K562 (cell line): Measurements from ENCODE around the gene BIRC5. TPM values are rescaled to one million over a fixed set of nuclear protein-coding genes. Genes with fewer than 3 reads are reported as not detected.

Experiments
- ATAC-seq: fragments of 200-7000 bp; cut with Tn5 transposase; 3 replicates; pipeline ENCODE4 v1.9.1; 2020; ENCODE audit warnings: moderate library complexity
- BruUV-seq: library from RNA; stranded (reverse); fragments of 400-500 nt; replicated peaks from 2 replicates; lab custom pipeline; 2021; lab: Mats Ljungman, UMichigan
- CTCF ChIA-PET: fragments of 300-600 bp; formaldehyde crosslinking; extraction: SDS; loops from one replicate; lab custom pipeline; 2021; ENCODE audit warnings: low intra/inter-chr PET ratio; lab: Yijun Ruan, JAX
- POLR2A ChIA-PET: fragments of 300-600, 350-650 bp; sonication (Branson Sonifier 250); formaldehyde crosslinking; extraction: SDS; loops from one replicate; lab custom pipeline; 2021; ENCODE audit warnings: antibody characterized with exemption, inconsistent platforms; lab: Yijun Ruan, JAX
- DNase-seq, 4 experiments: peaks; one replicate each; pipeline versions ENCODE4 v3.0.0 to v3.0.0-alpha.2; 2011 to 2018; ENCODE audit warnings: low spot score in 3 of 4, mixed read lengths in 3 of 4; ENCODE audit errors: extremely low read depth in 1 of 4
- FAIRE-seq: peaks from 2 replicates; lab custom pipeline; 2011; peaks lifted over from hg19 to GRCh38; lab: Jason Lieb, UNC
- H2AFZ ChIP-seq: 2 replicates; pipeline ENCODE4 v1.6.0; 2011; ENCODE audit warnings: low read depth, low read length, control low read depth, inconsistent platforms
- H3K27ac ChIP-seq: fragments of 200-600 bp; 3 replicates; pipeline ENCODE4 v1.8.0; 2011; ENCODE audit warnings: low read depth, mild to moderate bottlenecking, control low read depth, inconsistent platforms, low read length, moderate library complexity, mixed read lengths; ENCODE audit errors: extremely low read depth
- H3K27me3 ChIP-seq, 2 experiments: fragments of 300-600 bp in 1 of 2; 2 replicates in 1 of 2; 3 replicates in 1 of 2; pipeline versions ENCODE4 v1.6.0 to v1.8.0; 2011; ENCODE audit warnings: inconsistent platforms in 2 of 2, low read length in 2 of 2, mild to moderate bottlenecking in 1 of 2, mixed read lengths in 1 of 2, moderate library complexity in 1 of 2; ENCODE audit not compliant: control insufficient read depth in 2 of 2, insufficient read depth in 2 of 2
- H3K36me3 ChIP-seq: fragments of 300-600 bp; 3 replicates; pipeline ENCODE4 v1.8.0; 2011; ENCODE audit warnings: mild to moderate bottlenecking, low read length, inconsistent platforms; ENCODE audit not compliant: control insufficient read depth, insufficient read depth
- H3K4me1 ChIP-seq, 2 experiments: fragments of 200-600 bp in 1 of 2; replicated peaks in 1 of 2; 2 replicates in 1 of 2; 3 replicates in 1 of 2; pipeline versions ENCODE4 v1.5.1 to v1.8.0; 2011; ENCODE audit warnings: inconsistent platforms in 2 of 2, low read length in 2 of 2, mild to moderate bottlenecking in 1 of 2, mixed read lengths in 1 of 2, moderate library complexity in 1 of 2; ENCODE audit not compliant: control insufficient read depth in 2 of 2, insufficient read depth in 2 of 2
- H3K4me2 ChIP-seq: 2 replicates; pipeline ENCODE4 v1.6.1; 2011; ENCODE audit warnings: low read length, control low read depth, inconsistent platforms, mixed read lengths; ENCODE audit not compliant: insufficient read depth
- H3K4me3 ChIP-seq: fragments of 200-600 bp; sonication (generic), shearing (Covaris generic); 2 replicates; pipeline ENCODE4 v1.5.1; 2016; ENCODE audit warnings: control low read depth, inconsistent platforms
- H3K79me2 ChIP-seq: fragments of 200-600 bp; 3 replicates; pipeline ENCODE4 v1.8.0; 2011; ENCODE audit warnings: low read length, inconsistent platforms; ENCODE audit not compliant: control insufficient read depth, insufficient read depth
- H3K9ac ChIP-seq, 2 experiments: 2 replicates each; pipeline versions ENCODE4 v1.6.0 to v1.6.1; 2011; ENCODE audit warnings: low read depth in 2 of 2, low read length in 2 of 2, control low read depth in 1 of 2, inconsistent platforms in 1 of 2, mild to moderate bottlenecking in 1 of 2, mixed read lengths in 1 of 2; ENCODE audit not compliant: insufficient read depth in 1 of 2
- H3K9me1 ChIP-seq: one replicate; pipeline ENCODE4 v1.6.0; 2011; ENCODE audit warnings: inconsistent platforms, mild to moderate bottlenecking, low read length, moderate library complexity; ENCODE audit not compliant: control insufficient read depth, insufficient read depth
- H3K9me3 ChIP-seq: replicated peaks from 2 replicates; pipeline ENCODE4 v1.5.1; 2011; ENCODE audit warnings: low read depth, low read length, inconsistent platforms; ENCODE audit not compliant: control insufficient read depth, insufficient read depth
- H4K20me1 ChIP-seq: replicated peaks from 2 replicates; pipeline ENCODE4 v1.6.1; 2011; ENCODE audit warnings: low read length, inconsistent platforms, mixed read lengths; ENCODE audit not compliant: control insufficient read depth, insufficient read depth
- AFF4 ChIP-seq: sonication (generic); formaldehyde crosslinking; IDR thresholded peaks from 2 replicates; pipeline ENCODE4 v1.8.0; 2023; ENCODE audit warnings: mild to moderate bottlenecking, missing genetic modification reagents
- CBFA2T3 ChIP-seq: fragments of 450-650 bp; IDR thresholded peaks from 2 replicates; pipeline ENCODE4 v1.6.1; 2017
- CHD1 ChIP-seq: fragments of 200-600 bp; sonication (generic); IDR thresholded peaks from one replicate; pipeline ENCODE4 v1.6.1; 2012; ENCODE audit warnings: mild to moderate bottlenecking, moderate library complexity, low read length, inconsistent platforms
- CHD2 ChIP-seq: IDR thresholded peaks from 2 replicates; pipeline ENCODE4 v1.6.1; 2011; ENCODE audit warnings: low read depth, low read length
- EGR1 ChIP-seq: fragments of 450-650 bp; conservative IDR thresholded peaks from 2 replicates; pipeline ENCODE4 v1.6.1; 2017; ENCODE audit warnings: mild to moderate bottlenecking
- FOS ChIP-seq: IDR thresholded peaks from 3 replicates; pipeline ENCODE4 v1.6.1; 2011; ENCODE audit not compliant: insufficient read length; ENCODE audit errors: extremely low read depth
- FOXA1 ChIP-seq: fragments of 450-650 bp; IDR thresholded peaks from 2 replicates; pipeline ENCODE4 v1.6.1; 2016; ENCODE audit warnings: mild to moderate bottlenecking, borderline replicate concordance
- MAZ ChIP-seq, 2 experiments: fragments of 450-650 bp in 1 of 2; sonication (generic) in 1 of 2; formaldehyde crosslinking; IDR thresholded peaks in 1 of 2; conservative IDR thresholded peaks in 1 of 2; 2 replicates each; pipeline versions ENCODE4 v1.4.0 to v1.5.0; 2020; ENCODE audit warnings: mild to moderate bottlenecking in 1 of 2, missing genetic modification reagents in 1 of 2
- MYC ChIP-seq, 2 experiments: fragments of 250-450 bp in 1 of 2; sonication (Bioruptor Pico) in 1 of 2; IDR thresholded peaks; 2 replicates each; pipeline versions ENCODE4 v1.5.1 to v1.6.1; 2012 to 2021; ENCODE audit warnings: low read depth in 2 of 2, borderline replicate concordance in 1 of 2, improper control_type of control experiment in 1 of 2, low read length in 1 of 2, mild to moderate bottlenecking in 1 of 2, moderate library complexity in 1 of 2
- MYNN ChIP-seq, 2 experiments: sonication (generic); formaldehyde crosslinking in 1 of 2; IDR thresholded peaks; 2 replicates each; pipeline versions ENCODE4 v1.5.0 to v1.6.1; 2016 to 2020; ENCODE audit warnings: antibody characterized with exemption in 1 of 2, missing genetic modification reagents in 1 of 2
- NFIX ChIP-seq: fragments of 250-450 bp; sonication (Bioruptor Pico); IDR thresholded peaks from 2 replicates; pipeline ENCODE4 v1.4.0; 2020; ENCODE audit warnings: low read depth, mild to moderate bottlenecking, moderate library complexity
- NRF1 ChIP-seq, 2 experiments: fragments of 450-650 bp; IDR thresholded peaks in 1 of 2; conservative IDR thresholded peaks in 1 of 2; 2 replicates each; pipeline ENCODE4 v1.6.1; 2014; ENCODE audit warnings: mild to moderate bottlenecking in 2 of 2
- POLR2A ChIP-seq: fragments of 450-650 bp; conservative IDR thresholded peaks from 2 replicates; pipeline ENCODE4 v1.6.1; 2016
- YY1 ChIP-seq, 3 experiments: IDR thresholded peaks; 2 replicates each; pipeline ENCODE4 v1.6.1; 2011; ENCODE audit warnings: low read length in 2 of 3, mild to moderate bottlenecking in 2 of 3, moderate library complexity in 2 of 3, borderline replicate concordance in 1 of 3, control low read depth in 1 of 3, low read depth in 1 of 3; ENCODE audit not compliant: insufficient read depth in 3 of 3, insufficient replicate concordance in 2 of 3, control insufficient read depth in 1 of 3, insufficient read length in 1 of 3; ENCODE audit errors: extremely low read depth in 1 of 3
- ZNF280B ChIP-seq: fragments of 250-450 bp; sonication (Bioruptor Pico); IDR thresholded peaks from 2 replicates; pipeline ENCODE4 v1.5.1; 2021; ENCODE audit warnings: mild to moderate bottlenecking
- WGBS: fragments of 100-300 bp; shearing (Covaris generic); methylation state at CpG from one replicate; pipeline ENCODE4 v1.1.6; 2016; ENCODE audit warnings: low coverage, mixed read lengths; ENCODE audit not compliant: insufficient coverage; ENCODE audit errors: missing lambda C conversion rate; 5-methylcytosine and 5-hydroxymethylcytosine counted together
- in situ Hi-C: fragments of 300-500 bp; cut with MboI; formaldehyde crosslinking; loops from 4 replicates; pipeline ENCODE4 v1.15.0; 2018; ENCODE audit warnings: inconsistent platforms, mixed read lengths
- intact Hi-C: fragments of 100-400 bp; cut with micrococcal nuclease; formaldehyde crosslinking; loops from 2 replicates; pipeline ENCODE4 v1.14.2; 2022
- polyA plus RNA-seq, 8 experiments: library from polyadenylated mRNA; depleted of rRNA in 4 of 8; stranded (reverse) in 5 of 8; unstranded in 3 of 8; fragments of >200 nt; fragmentation: Nextera tagmentation in 2 of 8; fragmentation: Illumina TruSeq in 1 of 8; extraction: Ambion mirVana in 2 of 8; extraction: Trizol in 1 of 8; gene quantifications; 2 replicates each; pipeline versions ENCODE4 v1.2.1 to v1.2.3, GENCODE V29; 2011 to 2014; ENCODE audit warnings: inconsistent platforms in 1 of 8, missing spikeins in 1 of 8
- total RNA-seq, 7 experiments: library from RNA; depleted of rRNA in 6 of 7; stranded (reverse); fragments of >200 nt in 6 of 7; fragmentation: Illumina TruSeq in 2 of 7; extraction: Trizol in 2 of 7; gene quantifications; 2 replicates each; pipeline versions ENCODE4 v1.2.1 to v1.2.3, GENCODE V29; 2011 to 2021; ENCODE audit warnings: low replicate concordance in 1 of 7

Gene BIRC5
- total and polyA plus RNA-seq, 9 of the 15 experiments (the other 6 are each of a cell fraction or from before 2014, with no cell fraction given), result 64.4 to 140 (median 101) TPM

- no peaks in the 10 kb centered on the region for H3K27me3 ChIP-seq
- H2AFZ ChIP-seq, result no peak overlapping the region
- H3K36me3 ChIP-seq, result peaks cover 95% of the 10 kb centered on the region; the same call in 2 of the 3 replicates
- H3K9ac ChIP-seq, result peak overlapping the region in 1 of 2 experiments; percentile 26; a peak in 1 of 4 replicates
- H3K9me1 ChIP-seq, result no peaks in the 10 kb centered on the region
- peaks cover 7 to 43% of the 10 kb centered on the region in 2 experiments for H3K4me1 ChIP-seq
- DNase-seq (peak; percentile 71 to 86 (median 76)), FAIRE-seq (peak; percentile 85), ATAC-seq (peak; percentile 90)
- in situ Hi-C loops (no loop called here), intact Hi-C loops (loop anchor here (1.0 to 5.0 kb wide), 2 partner anchors 34 to 64 kb away; no protein-coding TSS in a partner anchor)
- H3K4me3 ChIP-seq, result no peak overlapping the region
- POLR2A ChIA-PET, result interaction anchor here (0.6 to 3.7 kb wide), 12 partner anchors 8 to 137 kb away, joined by 3 to 27 read pairs (median 5); partner anchors contain the start of genes AFMID, TK1 and TMC6
- no TSS peak for BruUV-seq
- WGBS, result 6% methylated on average over 12 of the region's 14 CpGs
- H3K27ac ChIP-seq, result peak overlapping the region; percentile 31; the same call in 1 of the 3 replicates
- H3K9me3 ChIP-seq, result no peaks in the 10 kb centered on the region
- CTCF ChIA-PET, result interaction anchor here (0.7 to 2.6 kb wide), 4 partner anchors 62 to 157 kb away, joined by 3 to 34 read pairs (median 4); no protein-coding TSS in a partner anchor
- peaks cover 8% of the 10 kb centered on the region; the same call in 1 of the 2 replicates for H4K20me1 ChIP-seq
- H3K4me2 ChIP-seq, result no peak overlapping the region
- peaks cover 4% of the 10 kb centered on the region; the same call in 1 of the 3 replicates for H3K79me2 ChIP-seq
- TF ChIP-seq NRF1 (conservative IDR thresholded peaks at IDR 0.05 in 1 of 2, IDR thresholded peaks at IDR 0.05 in 1 of 2) (peak; percentile 37 to 45), MAZ (CRISPR knock-in tag; conservative IDR thresholded peaks at IDR 0.05 in 1 of 2, IDR thresholded peaks at IDR 0.05 in 1 of 2) (peak in 1 of 2 experiments; percentile 55; a peak in 2 of 4 replicates), AFF4 (no peak; the same call in 1 of the 2 replicates), FOXA1 (no peak), MYNN (IDR thresholded peaks at IDR 0.05) (peak; percentile 69), MYNN (CRISPR knock-in tag; IDR thresholded peaks at IDR 0.05) (no peak), ZNF280B (CRISPR knock-in tag) (no peak), YY1 (IDR thresholded peaks at IDR 0.05; ENCODE audit: borderline replicate concordance in 1 of 3, control insufficient read depth in 1 of 3, extremely low read depth in 1 of 3, insufficient read depth in 3 of 3, insufficient read length in 1 of 3, insufficient replicate concordance in 2 of 3, low read depth in 1 of 3, low read length in 2 of 3) (peak in 2 of 3 experiments; percentile 66 to 81), FOS (no peak), POLR2A (peak; percentile 53), CHD1 (no peak), MYC (IDR thresholded peaks at IDR 0.05; ENCODE audit: low read depth, low read length) (peak; percentile 66; the same call in 1 of the 2 replicates), MYC (CRISPR knock-in tag; IDR thresholded peaks at IDR 0.05; ENCODE audit: borderline replicate concordance, low read depth) (no peak), CBFA2T3 (no peak), EGR1 (no peak), CHD2 (peak; percentile 12; the same call in 1 of the 2 replicates), NFIX (CRISPR knock-in tag) (no peak)
Measured at GRCh38 chr17:78176548-78177025, 37.5 kb upstream of the BIRC5 start.
